ENCODE results near the gene IMPA2. TPM values are rescaled to one million over a fixed set of nuclear protein-coding genes. Genes with fewer than 3 reads are reported as not detected.

Gene IMPA2
- 10 to 100 TPM; 22.6 to 58.3 (median 36.8) TPM for polyA plus RNA-seq
- long read RNA-seq, donor 1: 0 reads
- long read RNA-seq, donor 2, partial matches to known transcripts: 0 of 3 reads
- long read RNA-seq, donor 2, other reads (novel, unspliced or antisense): 0 of 3 reads
- long read RNA-seq, donor 3, transcript IMPA2-209 (2 exons, 919 nt): major isoform, 7 of 14 reads
- long read RNA-seq, donor 3, transcript IMPA2-201 (8 exons, 1,534 nt): major isoform, 7 of 14 reads
- long read RNA-seq, donor 3, partial matches to known transcripts: 0 of 14 reads
- long read RNA-seq, donor 3, other reads (novel, unspliced or antisense): 0 of 14 reads
- long read RNA-seq, donor 4, partial matches to known transcripts: 0 of 1 reads
- long read RNA-seq, donor 4, other reads (novel, unspliced or antisense): 0 of 1 reads
- long read RNA-seq, donor 5, transcript IMPA2-201 (8 exons, 1,534 nt): major isoform, 5 of 6 reads
- long read RNA-seq, donor 5, partial matches to known transcripts: 0 of 6 reads
- long read RNA-seq, donor 5, other reads (novel, unspliced or antisense): 0 of 6 reads
- long read RNA-seq, donor 6, transcript IMPA2-201 (8 exons, 1,534 nt): major isoform, 8 of 12 reads
- long read RNA-seq, donor 6, partial matches to known transcripts: 0 of 12 reads
- long read RNA-seq, donor 6, other reads (novel, unspliced or antisense): 0 of 12 reads
- long read RNA-seq, donor 7, transcript IMPA2-201 (8 exons, 1,534 nt): major isoform, 8 of 13 reads
- long read RNA-seq, donor 7, transcript IMPA2-209 (2 exons, 919 nt): minor isoform, 5 of 13 reads
- long read RNA-seq, donor 7, partial matches to known transcripts: 0 of 13 reads
- long read RNA-seq, donor 7, other reads (novel, unspliced or antisense): 0 of 13 reads
- long read RNA-seq, donor 8, partial matches to known transcripts: 0 of 1 reads
- long read RNA-seq, donor 8, other reads (novel, unspliced or antisense): 0 of 1 reads
- long read RNA-seq, donor 9, partial matches to known transcripts: 0 of 3 reads
- long read RNA-seq, donor 9, other reads (novel, unspliced or antisense): 0 of 3 reads
- long read RNA-seq, donor 10, transcript IMPA2-201 (8 exons, 1,534 nt): major isoform, 34 of 52 reads
- long read RNA-seq, donor 10, transcript IMPA2-209 (2 exons, 919 nt): minor isoform, 15 of 52 reads
- long read RNA-seq, donor 10, partial matches to known transcripts: 0 of 52 reads
- long read RNA-seq, donor 10, other reads (novel, unspliced or antisense): 0 of 52 reads

- H3K27me3 ChIP-seq (ENCODE audit: control insufficient read depth in 3 of 3, insufficient read depth in 3 of 3, low read length in 3 of 3): no peaks in the 10 kb centered on the region
- peak within 1 kb of the TSS; percentile 89 to 93 (median 91) for H3K27ac ChIP-seq (ENCODE audit: low read depth in 1 of 3, low read length in 2 of 3)
- H3K4me3 ChIP-seq (ENCODE audit: low read depth in 1 of 3, low read length in 3 of 3): peak within 1 kb of the TSS; percentile 63 to 73 (median 68)
- H3K9me3 ChIP-seq (ENCODE audit: control insufficient read depth in 2 of 2, insufficient read depth in 1 of 2, low read depth in 1 of 2, low read length in 1 of 2): no peaks in the 10 kb centered on the region
- DNase-seq: no peak
- WGBS, 3 donors: 0 to 1% (median 1%) methylated on average over 8 to 42 of the region's 42 CpGs
- H3K36me3 ChIP-seq (ENCODE audit: control insufficient read depth in 3 of 3, insufficient read depth in 2 of 3, low read depth in 1 of 3, low read length in 3 of 3): peaks cover 0 to 2% (median 0%) of the 10 kb centered on the region in 3 donors
- no peak for FAIRE-seq
- peaks cover 0 to 22% (median 3%) of the 10 kb centered on the region in 3 donors for H3K4me1 ChIP-seq (ENCODE audit: control insufficient read depth in 3 of 3, insufficient read depth in 2 of 3, low read depth in 1 of 3, low read length in 2 of 3)
These were observed at the start of gene IMPA2 for GRCh38 chr18:11981192-11981542. Gene IMPA2, plus strand, starts transcription at chr18:11981507. Its CDS starts 163 bp downstream, at chr18:11981670.

GRCh38 chr18:11932393-11932792 is 48.9 kb upstream of the IMPA2 start:
- Histone ChIP-seq H3K4me3 (ENCODE audit: low read depth in 1 of 3, low read length in 3 of 3) (no peak overlapping the region), H3K4me1 (ENCODE audit: control insufficient read depth in 3 of 3, insufficient read depth in 2 of 3, low read depth in 1 of 3, low read length in 2 of 3) (no peaks in the 10 kb centered on the region), H3K27ac (ENCODE audit: low read depth in 1 of 3, low read length in 2 of 3) (no peak overlapping the region), H3K36me3 (ENCODE audit: control insufficient read depth in 3 of 3, insufficient read depth in 2 of 3, low read depth in 1 of 3, low read length in 3 of 3) (no peaks in the 10 kb centered on the region), H3K9me3 (ENCODE audit: control insufficient read depth in 2 of 2, insufficient read depth in 1 of 2, low read depth in 1 of 2, low read length in 1 of 2) (no peaks in the 10 kb centered on the region), H3K27me3 (ENCODE audit: control insufficient read depth in 3 of 3, insufficient read depth in 3 of 3, low read length in 3 of 3) (no peaks in the 10 kb centered on the region)
- no peak for FAIRE-seq
- WGBS, 3 donors: 90 to 95% (median 93%) methylated on average over 14 of the region's 14 CpGs
- DNase-seq: no peak

DNA sequence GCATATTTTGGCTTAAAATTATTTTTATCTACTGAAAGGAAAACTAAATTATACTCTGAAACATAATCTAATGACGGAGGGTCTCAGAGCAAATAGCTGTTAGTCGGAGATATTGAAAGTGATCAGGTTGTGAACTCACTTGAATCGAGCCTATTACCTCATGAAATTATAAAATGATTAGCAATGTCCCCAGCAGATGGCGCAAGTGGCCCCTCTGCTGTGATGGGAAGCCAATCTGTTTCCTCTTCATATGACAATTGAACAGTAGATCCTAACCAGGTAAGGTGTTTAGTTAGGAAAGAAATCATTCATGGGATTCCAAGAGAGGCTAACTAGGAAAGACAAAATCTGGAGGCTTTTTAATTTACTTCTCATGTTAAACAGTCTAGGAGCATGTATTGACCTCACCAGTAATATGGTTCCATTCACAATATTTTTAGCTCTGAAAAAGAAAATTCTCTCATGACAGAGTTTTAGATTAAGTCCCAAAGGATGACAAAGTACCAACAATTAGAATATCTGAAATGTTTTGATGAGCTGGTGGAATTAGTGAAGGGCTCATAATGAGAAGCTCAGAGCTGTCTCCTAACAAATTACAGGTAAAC is 43.3 kb upstream of the IMPA2 start:
- Histone ChIP-seq H3K9me3 (ENCODE audit: control insufficient read depth in 2 of 2, insufficient read depth in 1 of 2, low read depth in 1 of 2, low read length in 1 of 2) (no peaks in the 10 kb centered on the region), H3K27ac (ENCODE audit: low read depth in 1 of 3, low read length in 2 of 3) (no peak overlapping the region), H3K4me1 (ENCODE audit: control insufficient read depth in 3 of 3, insufficient read depth in 2 of 3, low read depth in 1 of 3, low read length in 2 of 3) (no peaks in the 10 kb centered on the region), H3K36me3 (ENCODE audit: control insufficient read depth in 3 of 3, insufficient read depth in 2 of 3, low read depth in 1 of 3, low read length in 3 of 3) (no peaks in the 10 kb centered on the region), H3K27me3 (ENCODE audit: control insufficient read depth in 3 of 3, insufficient read depth in 3 of 3, low read length in 3 of 3) (no peaks in the 10 kb centered on the region), H3K4me3 (ENCODE audit: low read depth in 1 of 3, low read length in 3 of 3) (no peak overlapping the region)
- DNase-seq (peak; percentile 82 to 86), FAIRE-seq (no peak)
- 0 to 5% (median 1%) methylated on average over 4 of the region's 4 CpGs for WGBS, 3 donors

GRCh38 chr18:11940956-11941355 is 40.4 kb upstream of the IMPA2 start:
- 87 to 96% (median 89%) methylated on average over 2 of the region's 2 CpGs for WGBS, 3 donors
- Histone ChIP-seq H3K4me3 (ENCODE audit: low read depth in 1 of 3, low read length in 3 of 3) (no peak overlapping the region), H3K27ac (ENCODE audit: low read depth in 1 of 3, low read length in 2 of 3) (no peak overlapping the region), H3K4me1 (ENCODE audit: control insufficient read depth in 3 of 3, insufficient read depth in 2 of 3, low read depth in 1 of 3, low read length in 2 of 3) (peaks cover 0 to under 1% (median 0%) of the 10 kb centered on the region in 3 donors), H3K36me3 (ENCODE audit: control insufficient read depth in 3 of 3, insufficient read depth in 2 of 3, low read depth in 1 of 3, low read length in 3 of 3) (no peaks in the 10 kb centered on the region), H3K9me3 (ENCODE audit: control insufficient read depth in 2 of 2, insufficient read depth in 1 of 2, low read depth in 1 of 2, low read length in 1 of 2) (no peaks in the 10 kb centered on the region), H3K27me3 (ENCODE audit: control insufficient read depth in 3 of 3, insufficient read depth in 3 of 3, low read length in 3 of 3) (no peaks in the 10 kb centered on the region)
- DNase-seq (no peak), FAIRE-seq (no peak)

DNA sequence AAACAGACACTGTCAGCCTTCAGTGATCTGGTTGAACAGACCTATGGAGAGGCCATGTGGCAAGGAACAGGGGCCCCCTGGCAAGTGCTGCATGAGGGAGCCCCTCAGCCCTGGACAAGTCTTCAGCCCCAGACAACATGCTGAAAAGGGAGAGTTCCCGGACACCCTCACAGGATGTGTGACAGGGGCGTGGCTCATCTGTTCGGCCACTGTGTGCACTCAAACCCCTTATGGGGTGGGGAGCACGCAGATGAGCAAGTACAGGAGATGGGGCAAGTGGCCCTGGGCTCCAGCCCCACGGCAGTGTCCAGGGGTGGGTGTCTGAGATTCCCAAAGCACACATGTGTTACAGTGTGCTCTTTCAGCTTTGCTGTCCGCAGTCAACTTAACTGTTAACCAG is 37.8 kb upstream of the IMPA2 start:
- DNase-seq (no peak), FAIRE-seq (no peak)
- Histone ChIP-seq H3K27me3 (ENCODE audit: control insufficient read depth in 3 of 3, insufficient read depth in 3 of 3, low read length in 3 of 3) (no peaks in the 10 kb centered on the region), H3K4me3 (ENCODE audit: low read depth in 1 of 3, low read length in 3 of 3) (no peak overlapping the region), H3K4me1 (ENCODE audit: control insufficient read depth in 3 of 3, insufficient read depth in 2 of 3, low read depth in 1 of 3, low read length in 2 of 3) (peaks cover 0 to 11% (median 2%) of the 10 kb centered on the region in 3 donors), H3K27ac (ENCODE audit: low read depth in 1 of 3, low read length in 2 of 3) (no peak overlapping the region), H3K36me3 (ENCODE audit: control insufficient read depth in 3 of 3, insufficient read depth in 2 of 3, low read depth in 1 of 3, low read length in 3 of 3) (no peaks in the 10 kb centered on the region), H3K9me3 (ENCODE audit: control insufficient read depth in 2 of 2, insufficient read depth in 1 of 2, low read depth in 1 of 2, low read length in 1 of 2) (no peaks in the 10 kb centered on the region)
- WGBS, 3 donors: 81 to 90% (median 87%) methylated on average over 6 of the region's 6 CpGs

GRCh38 chr18:11944252-11944651 is 37.1 kb upstream of the IMPA2 start:
- H3K27ac ChIP-seq (ENCODE audit: low read depth in 1 of 3, low read length in 2 of 3): no peak overlapping the region
- WGBS, 3 donors: 81 to 91% (median 84%) methylated on average over 4 of the region's 4 CpGs
- H3K36me3 ChIP-seq (ENCODE audit: control insufficient read depth in 3 of 3, insufficient read depth in 2 of 3, low read depth in 1 of 3, low read length in 3 of 3): no peaks in the 10 kb centered on the region
- no peak overlapping the region for H3K4me3 ChIP-seq (ENCODE audit: low read depth in 1 of 3, low read length in 3 of 3)
- peaks cover 0 to 11% (median 2%) of the 10 kb centered on the region in 3 donors for H3K4me1 ChIP-seq (ENCODE audit: control insufficient read depth in 3 of 3, insufficient read depth in 2 of 3, low read depth in 1 of 3, low read length in 2 of 3)
- FAIRE-seq (no peak), DNase-seq (no peak)
- H3K27me3 ChIP-seq (ENCODE audit: control insufficient read depth in 3 of 3, insufficient read depth in 3 of 3, low read length in 3 of 3): no peaks in the 10 kb centered on the region
- no peaks in the 10 kb centered on the region for H3K9me3 ChIP-seq (ENCODE audit: control insufficient read depth in 2 of 2, insufficient read depth in 1 of 2, low read depth in 1 of 2, low read length in 1 of 2)

DNA sequence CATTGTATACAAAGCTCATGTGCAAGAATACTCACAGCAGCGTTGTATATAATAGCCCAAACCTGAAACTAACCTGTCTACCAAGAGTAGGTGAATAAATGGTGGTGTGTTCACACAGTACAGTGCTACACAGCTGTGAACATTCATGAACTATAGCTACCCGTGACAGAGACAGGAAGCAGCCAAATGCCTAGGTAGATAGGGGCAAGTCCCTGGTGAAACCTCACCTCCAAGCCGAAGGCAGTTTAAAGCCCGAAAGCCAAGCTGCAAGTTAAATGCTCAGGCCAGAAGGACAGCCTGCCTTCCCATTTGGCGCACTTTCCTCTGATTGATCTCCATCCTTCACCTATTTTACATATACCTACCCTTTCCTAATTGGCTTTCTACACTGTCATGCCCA is 36.5 kb upstream of the IMPA2 start:
- Histone ChIP-seq H3K36me3 (ENCODE audit: control insufficient read depth in 3 of 3, insufficient read depth in 2 of 3, low read depth in 1 of 3, low read length in 3 of 3) (no peaks in the 10 kb centered on the region), H3K27me3 (ENCODE audit: control insufficient read depth in 3 of 3, insufficient read depth in 3 of 3, low read length in 3 of 3) (no peaks in the 10 kb centered on the region), H3K9me3 (ENCODE audit: control insufficient read depth in 2 of 2, insufficient read depth in 1 of 2, low read depth in 1 of 2, low read length in 1 of 2) (no peaks in the 10 kb centered on the region), H3K4me3 (ENCODE audit: low read depth in 1 of 3, low read length in 3 of 3) (no peak overlapping the region), H3K27ac (ENCODE audit: low read depth in 1 of 3, low read length in 2 of 3) (no peak overlapping the region), H3K4me1 (ENCODE audit: control insufficient read depth in 3 of 3, insufficient read depth in 2 of 3, low read depth in 1 of 3, low read length in 2 of 3) (peaks cover 0 to 11% (median 2%) of the 10 kb centered on the region in 3 donors)
- 82 to 90% (median 84%) methylated on average over 5 of the region's 5 CpGs for WGBS, 3 donors
- DNase-seq (no peak), FAIRE-seq (no peak)

All from small intestine (tissue), 16 donors.